Measurements from ENCODE around the gene SLC13A2. TPM values are rescaled to one million over a fixed set of nuclear protein-coding genes. Genes with fewer than 3 reads are reported as not detected.

SLC13A2 gene
- total and polyA plus RNA-seq, 9 of the 15 experiments (the other 6 are each of a cell fraction or from before 2014, with no cell fraction given): 0.13 TPM; not detected in 8

DNA sequence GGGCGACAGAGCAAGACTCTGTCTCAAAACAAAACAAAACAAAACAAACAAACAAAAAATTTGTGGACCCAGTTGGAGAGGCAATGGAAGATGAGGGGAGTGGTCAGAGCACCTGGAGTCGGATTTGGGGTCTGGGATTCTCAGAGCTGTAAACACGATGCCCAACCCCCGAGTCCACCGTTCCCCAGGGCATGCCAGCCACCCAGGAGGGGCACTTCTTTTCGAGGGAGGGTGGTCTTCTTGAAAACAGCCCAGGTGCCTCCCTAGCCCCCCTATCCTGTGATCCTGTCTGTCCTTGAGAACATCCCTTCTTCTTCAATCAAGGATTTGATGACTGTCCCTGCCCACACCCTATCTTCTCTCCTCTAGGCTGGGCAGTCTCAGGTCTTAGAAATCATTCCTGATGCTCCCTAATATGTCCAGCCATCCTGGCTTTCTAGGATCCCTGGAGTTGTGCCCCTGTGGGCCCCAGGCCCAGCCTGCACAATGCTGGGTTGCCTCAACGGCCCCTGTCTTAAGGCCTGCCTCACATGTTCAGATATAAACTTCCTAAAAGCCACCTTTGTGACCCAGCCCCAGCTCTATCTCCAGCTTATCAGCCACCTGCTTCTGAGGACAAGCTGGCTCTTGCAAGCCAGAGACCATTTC lies 3.1 kb upstream of the SLC13A2 start:
- Histone ChIP-seq H2AFZ (ENCODE audit: low read depth, low read length) (no peak overlapping the region), H3K9me1 (ENCODE audit: control insufficient read depth, insufficient read depth, low read length) (no peaks in the 10 kb centered on the region), H3K27ac (ENCODE audit: extremely low read depth, low read depth, low read length) (no peak overlapping the region), H3K27me3 (ENCODE audit: control insufficient read depth in 2 of 2, insufficient read depth in 2 of 2, low read length in 2 of 2) (peaks cover 31 to 74% of the 10 kb centered on the region in 2 experiments; a peak in 4 of 5 replicates), H4K20me1 (replicated peaks; ENCODE audit: control insufficient read depth, insufficient read depth, low read length) (peaks cover 27% of the 10 kb centered on the region), H3K9ac (ENCODE audit: insufficient read depth in 1 of 2, low read depth in 2 of 2, low read length in 2 of 2) (peak overlapping the region in 1 of 2 experiments; percentile 27; a peak in 1 of 4 replicates), H3K4me3 (no peak overlapping the region), H3K4me2 (ENCODE audit: insufficient read depth, low read length) (no peak overlapping the region), H3K9me3 (replicated peaks; ENCODE audit: control insufficient read depth, insufficient read depth, low read depth, low read length) (no peaks in the 10 kb centered on the region), H3K4me1 (replicated peaks in 1 of 2; ENCODE audit: control insufficient read depth in 2 of 2, insufficient read depth in 2 of 2, low read length in 2 of 2) (peaks cover 5 to 14% of the 10 kb centered on the region in 2 experiments; a peak in 4 of 5 replicates), H3K79me2 (ENCODE audit: control insufficient read depth, insufficient read depth, low read length) (no peaks in the 10 kb centered on the region), H3K36me3 (ENCODE audit: control insufficient read depth, insufficient read depth, low read length) (no peaks in the 10 kb centered on the region)
- no TSS peak for BruUV-seq (replicated peaks)
- no peak for ATAC-seq
- ChIA-PET CTCF (ENCODE audit: low intra/inter-chr PET ratio) (no interaction called here), POLR2A (interaction anchor here (0.6 kb wide), 1 partner anchor 542 kb away, joined by 4 read pairs; no protein-coding TSS in a partner anchor)
- no peak for FAIRE-seq
- peak; percentile 87; the same call in 1 of the 2 replicates for TF ChIP-seq ZBTB17 (CRISPR knock-in tag; IDR thresholded peaks at IDR 0.05)
- peak; percentile 32; the same call in 1 of the 2 replicates for TF ChIP-seq TAL1 (IDR thresholded peaks at IDR 0.05)
- TF ChIP-seq, protein P1, sequence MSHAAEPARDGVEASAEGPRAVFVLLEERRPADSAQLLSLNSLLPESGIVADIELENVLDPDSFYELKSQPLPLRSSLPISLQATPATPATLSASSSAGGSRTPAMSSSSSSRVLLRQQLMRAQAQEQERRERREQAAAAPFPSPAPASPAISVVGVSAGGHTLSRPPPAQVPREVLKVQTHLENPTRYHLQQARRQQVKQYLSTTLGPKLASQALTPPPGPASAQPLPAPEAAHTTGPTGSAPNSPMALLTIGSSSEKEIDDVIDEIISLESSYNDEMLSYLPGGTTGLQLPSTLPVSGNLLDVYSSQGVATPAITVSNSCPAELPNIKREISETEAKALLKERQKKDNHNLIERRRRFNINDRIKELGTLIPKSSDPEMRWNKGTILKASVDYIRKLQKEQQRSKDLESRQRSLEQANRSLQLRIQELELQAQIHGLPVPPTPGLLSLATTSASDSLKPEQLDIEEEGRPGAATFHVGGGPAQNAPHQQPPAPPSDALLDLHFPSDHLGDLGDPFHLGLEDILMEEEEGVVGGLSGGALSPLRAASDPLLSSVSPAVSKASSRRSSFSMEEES (CRISPR knock-in tag; IDR thresholded peaks at IDR 0.05): no peak
- TF ChIP-seq CBFA2T2 (conservative IDR thresholded peaks at IDR 0.05): 0 out of 2 replicates have a peak, but pooled peaks have one; percentile 12
- peak; percentile 27; the same call in 1 of the 2 replicates for TF ChIP-seq TEAD4 (IDR thresholded peaks at IDR 0.05; ENCODE audit: low read length)
- TF ChIP-seq TEAD4 (CRISPR knock-in tag; IDR thresholded peaks at IDR 0.05; ENCODE audit: borderline replicate concordance): no peak
- no peak for TF ChIP-seq GTF2A2 (tag; IDR thresholded peaks at IDR 0.05)
- TF ChIP-seq GATA2 (CRISPR knock-in tag; IDR thresholded peaks at IDR 0.05): peak; percentile 33; the same call in 1 of the 2 replicates
- peak; percentile 49 for TF ChIP-seq TCF3 (CRISPR knock-in tag; IDR thresholded peaks at IDR 0.05)
- TF ChIP-seq CBFA2T3 (IDR thresholded peaks at IDR 0.05): peak; percentile 34; the same call in 1 of the 2 replicates
- DNase-seq (ENCODE audit: extremely low read depth in 1 of 4, low spot score in 3 of 4): peak in 2 of 4 experiments; percentile 3 to 37
- in situ Hi-C loops (cut with MboI): no loop called here
- WGBS (ENCODE audit: insufficient coverage, low coverage, missing lambda C conversion rate): 2% methylated on average over 7 of the region's 7 CpGs
- intact Hi-C loops (cut with micrococcal nuclease): no loop called here
